SK-N-SH treated with all-trans-retinoic acid at 6 μM for 48 hours (cell line): Measurements from ENCODE around the gene ABR.

Experiments
- BACH2 ChIP-seq: fragments of 250-450 bp; sonication (Bioruptor Pico); IDR thresholded peaks from 2 replicates; pipeline ENCODE4 v1.9.0; 2021; ENCODE audit warnings: mild to moderate bottlenecking, borderline replicate concordance
- CSDC2 ChIP-seq: fragments of 250-450 bp; sonication (Bioruptor Pico); IDR thresholded peaks from 2 replicates; pipeline ENCODE4 v1.5.0; 2020; ENCODE audit warnings: mild to moderate bottlenecking, moderate library complexity
- ISL1 ChIP-seq: fragments of 250-450 bp; sonication (Bioruptor Pico); IDR thresholded peaks from 2 replicates; pipeline ENCODE4 v2.1.2; 2022; ENCODE audit warnings: mild to moderate bottlenecking, moderate library complexity
- OSR1 ChIP-seq: fragments of 250-450 bp; sonication (Bioruptor Pico); IDR thresholded peaks from 2 replicates; pipeline ENCODE4 v1.8.0; 2022; ENCODE audit warnings: moderate library complexity, mild to moderate bottlenecking, inconsistent platforms
- RARB ChIP-seq: fragments of 250-450 bp; sonication (Bioruptor Pico); IDR thresholded peaks from 2 replicates; pipeline ENCODE4 v1.8.0; 2021; ENCODE audit warnings: mild to moderate bottlenecking, moderate library complexity
- ZFP30 ChIP-seq: fragments of 450-650 bp; formaldehyde crosslinking; IDR thresholded peaks from 2 replicates; pipeline ENCODE4 v1.5.0; 2022; ENCODE audit warnings: mild to moderate bottlenecking, moderate library complexity
- ZNF565 ChIP-seq: fragments of 450-650 bp; formaldehyde crosslinking; conservative IDR thresholded peaks from 2 replicates; pipeline ENCODE4 v1.5.0; 2020; ENCODE audit warnings: low read depth, mild to moderate bottlenecking, moderate library complexity
- TF ChIP-seq, protein P1 (sequence below): fragments of 250-450 bp; sonication (Bioruptor Pico); IDR thresholded peaks from 2 replicates; pipeline ENCODE4 v1.5.1; 2021; ENCODE audit warnings: mild to moderate bottlenecking, moderate library complexity
- TF ChIP-seq, protein P2 (sequence below): fragments of 250-450 bp; sonication (Bioruptor Pico); IDR thresholded peaks from 2 replicates; pipeline ENCODE4 v1.5.0; 2020; ENCODE audit warnings: mild to moderate bottlenecking, moderate library complexity
- TF ChIP-seq, protein P3 (sequence below): fragments of 250-450 bp; sonication (Bioruptor Pico); IDR thresholded peaks from 2 replicates; pipeline ENCODE4 v1.8.0; 2021; ENCODE audit warnings: low read depth, mild to moderate bottlenecking, moderate library complexity, borderline replicate concordance
- TF ChIP-seq, protein P4 (sequence below): fragments of 250-450 bp; sonication (Bioruptor Pico); IDR thresholded peaks from 2 replicates; pipeline ENCODE4 v1.5.1; 2020; ENCODE audit warnings: low read depth, mild to moderate bottlenecking, moderate library complexity

DNA sequence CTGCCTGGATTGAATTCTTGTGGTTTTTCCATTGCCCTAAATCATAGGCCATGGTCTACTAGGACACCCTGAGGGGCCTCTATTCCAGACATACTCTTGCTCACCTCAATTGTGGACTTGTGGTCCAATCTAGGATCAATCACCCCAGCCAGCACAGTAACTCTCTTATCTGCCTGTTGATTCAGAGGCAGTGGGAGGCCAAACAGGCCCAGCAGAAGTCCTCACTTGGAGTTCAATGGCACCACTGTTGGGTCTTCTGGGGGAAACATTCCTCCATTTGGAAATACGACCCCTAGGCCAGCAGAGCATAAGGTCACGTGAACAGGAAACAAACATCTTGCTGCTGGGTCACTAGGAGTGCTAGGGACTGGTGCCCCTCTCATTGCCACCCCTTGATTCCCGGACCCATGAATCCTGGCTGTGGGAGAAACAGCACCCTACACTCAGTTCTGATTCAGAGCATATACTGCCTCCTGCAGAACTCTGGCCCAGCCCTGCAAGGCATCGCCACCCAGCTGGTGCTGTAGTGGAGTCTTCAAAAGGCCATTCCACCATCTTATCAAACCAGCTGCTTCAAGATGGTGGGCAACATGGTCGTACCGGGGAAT, 193.4 kb downstream of the ABR start:
- TF ChIP-seq, protein P1, sequence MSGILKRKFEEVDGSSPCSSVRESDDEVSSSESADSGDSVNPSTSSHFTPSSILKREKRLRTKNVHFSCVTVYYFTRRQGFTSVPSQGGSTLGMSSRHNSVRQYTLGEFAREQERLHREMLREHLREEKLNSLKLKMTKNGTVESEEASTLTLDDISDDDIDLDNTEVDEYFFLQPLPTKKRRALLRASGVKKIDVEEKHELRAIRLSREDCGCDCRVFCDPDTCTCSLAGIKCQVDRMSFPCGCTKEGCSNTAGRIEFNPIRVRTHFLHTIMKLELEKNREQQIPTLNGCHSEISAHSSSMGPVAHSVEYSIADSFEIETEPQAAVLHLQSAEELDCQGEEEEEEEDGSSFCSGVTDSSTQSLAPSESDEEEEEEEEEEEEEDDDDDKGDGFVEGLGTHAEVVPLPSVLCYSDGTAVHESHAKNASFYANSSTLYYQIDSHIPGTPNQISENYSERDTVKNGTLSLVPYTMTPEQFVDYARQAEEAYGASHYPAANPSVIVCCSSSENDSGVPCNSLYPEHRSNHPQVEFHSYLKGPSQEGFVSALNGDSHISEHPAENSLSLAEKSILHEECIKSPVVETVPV (CRISPR knock-in tag): no peak
- TF ChIP-seq ZNF565 (no peak), CSDC2 (no peak), ZFP30 (CRISPR knock-in tag) (no peak), RARB (CRISPR knock-in tag) (no peak), BACH2 (CRISPR knock-in tag) (no peak), OSR1 (CRISPR knock-in tag) (no peak), ISL1 (no peak)
- TF ChIP-seq, protein P2, sequence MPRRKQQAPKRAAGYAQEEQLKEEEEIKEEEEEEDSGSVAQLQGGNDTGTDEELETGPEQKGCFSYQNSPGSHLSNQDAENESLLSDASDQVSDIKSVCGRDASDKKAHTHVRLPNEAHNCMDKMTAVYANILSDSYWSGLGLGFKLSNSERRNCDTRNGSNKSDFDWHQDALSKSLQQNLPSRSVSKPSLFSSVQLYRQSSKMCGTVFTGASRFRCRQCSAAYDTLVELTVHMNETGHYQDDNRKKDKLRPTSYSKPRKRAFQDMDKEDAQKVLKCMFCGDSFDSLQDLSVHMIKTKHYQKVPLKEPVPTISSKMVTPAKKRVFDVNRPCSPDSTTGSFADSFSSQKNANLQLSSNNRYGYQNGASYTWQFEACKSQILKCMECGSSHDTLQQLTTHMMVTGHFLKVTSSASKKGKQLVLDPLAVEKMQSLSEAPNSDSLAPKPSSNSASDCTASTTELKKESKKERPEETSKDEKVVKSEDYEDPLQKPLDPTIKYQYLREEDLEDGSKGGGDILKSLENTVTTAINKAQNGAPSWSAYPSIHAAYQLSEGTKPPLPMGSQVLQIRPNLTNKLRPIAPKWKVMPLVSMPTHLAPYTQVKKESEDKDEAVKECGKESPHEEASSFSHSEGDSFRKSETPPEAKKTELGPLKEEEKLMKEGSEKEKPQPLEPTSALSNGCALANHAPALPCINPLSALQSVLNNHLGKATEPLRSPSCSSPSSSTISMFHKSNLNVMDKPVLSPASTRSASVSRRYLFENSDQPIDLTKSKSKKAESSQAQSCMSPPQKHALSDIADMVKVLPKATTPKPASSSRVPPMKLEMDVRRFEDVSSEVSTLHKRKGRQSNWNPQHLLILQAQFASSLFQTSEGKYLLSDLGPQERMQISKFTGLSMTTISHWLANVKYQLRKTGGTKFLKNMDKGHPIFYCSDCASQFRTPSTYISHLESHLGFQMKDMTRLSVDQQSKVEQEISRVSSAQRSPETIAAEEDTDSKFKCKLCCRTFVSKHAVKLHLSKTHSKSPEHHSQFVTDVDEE (CRISPR knock-in tag): no peak
- TF ChIP-seq, protein P3, sequence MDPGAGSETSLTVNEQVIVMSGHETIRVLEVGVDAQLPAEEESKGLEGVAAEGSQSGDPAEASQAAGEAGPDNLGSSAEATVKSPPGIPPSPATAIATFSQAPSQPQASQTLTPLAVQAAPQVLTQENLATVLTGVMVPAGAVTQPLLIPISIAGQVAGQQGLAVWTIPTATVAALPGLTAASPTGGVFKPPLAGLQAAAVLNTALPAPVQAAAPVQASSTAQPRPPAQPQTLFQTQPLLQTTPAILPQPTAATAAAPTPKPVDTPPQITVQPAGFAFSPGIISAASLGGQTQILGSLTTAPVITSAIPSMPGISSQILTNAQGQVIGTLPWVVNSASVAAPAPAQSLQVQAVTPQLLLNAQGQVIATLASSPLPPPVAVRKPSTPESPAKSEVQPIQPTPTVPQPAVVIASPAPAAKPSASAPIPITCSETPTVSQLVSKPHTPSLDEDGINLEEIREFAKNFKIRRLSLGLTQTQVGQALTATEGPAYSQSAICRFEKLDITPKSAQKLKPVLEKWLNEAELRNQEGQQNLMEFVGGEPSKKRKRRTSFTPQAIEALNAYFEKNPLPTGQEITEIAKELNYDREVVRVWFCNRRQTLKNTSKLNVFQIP (CRISPR knock-in tag): no peak
- TF ChIP-seq, protein P4, sequence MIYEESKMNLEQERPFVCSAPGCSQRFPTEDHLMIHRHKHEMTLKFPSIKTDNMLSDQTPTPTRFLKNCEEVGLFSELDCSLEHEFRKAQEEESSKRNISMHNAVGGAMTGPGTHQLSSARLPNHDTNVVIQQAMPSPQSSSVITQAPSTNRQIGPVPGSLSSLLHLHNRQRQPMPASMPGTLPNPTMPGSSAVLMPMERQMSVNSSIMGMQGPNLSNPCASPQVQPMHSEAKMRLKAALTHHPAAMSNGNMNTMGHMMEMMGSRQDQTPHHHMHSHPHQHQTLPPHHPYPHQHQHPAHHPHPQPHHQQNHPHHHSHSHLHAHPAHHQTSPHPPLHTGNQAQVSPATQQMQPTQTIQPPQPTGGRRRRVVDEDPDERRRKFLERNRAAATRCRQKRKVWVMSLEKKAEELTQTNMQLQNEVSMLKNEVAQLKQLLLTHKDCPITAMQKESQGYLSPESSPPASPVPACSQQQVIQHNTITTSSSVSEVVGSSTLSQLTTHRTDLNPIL (CRISPR knock-in tag): no peak
